Progenitor cell of endocrine pancreas (in vitro differentiated cells): ENCODE measurements around the gene RPLP2. TPM values are rescaled to one million over a fixed set of nuclear protein-coding genes. Genes with fewer than 3 reads are reported as not detected.

ENCODE experiments used
- DNase-seq: peaks from one replicate; pipeline ENCODE4 v3.0.0; 2021; ENCODE audit warnings: low spot score; ENCODE audit not compliant: unreplicated experiment
- H3K27ac Mint-ChIP-seq: 2 replicates; pipeline ENCODE4 v1.8.0; 2021; ENCODE audit warnings: mild to moderate bottlenecking, moderate library complexity, mixed read lengths
- H3K27me3 Mint-ChIP-seq: 2 replicates; pipeline ENCODE4 v1.8.0; 2021; ENCODE audit warnings: mixed read lengths
- H3K36me3 Mint-ChIP-seq: 2 replicates; pipeline ENCODE4 v1.8.0; 2022; ENCODE audit warnings: mixed read lengths; ENCODE audit not compliant: insufficient read depth
- H3K4me1 Mint-ChIP-seq: 2 replicates; pipeline ENCODE4 v1.8.0; 2021; ENCODE audit warnings: low read depth, mixed read lengths
- H3K4me3 Mint-ChIP-seq: 2 replicates; pipeline ENCODE4 v1.8.0; 2021; ENCODE audit warnings: low read depth, mild to moderate bottlenecking, moderate library complexity, mixed read lengths
- H3K9me3 Mint-ChIP-seq: 2 replicates; pipeline ENCODE4 v1.8.0; 2021; ENCODE audit warnings: low read depth, mixed read lengths
- CTCF ChIP-seq: fragments of 200-600 bp; sonication (generic); IDR thresholded peaks from one replicate; pipeline ENCODE4 v1.5.0; 2021; ENCODE audit warnings: antibody characterized with exemption, mild to moderate bottlenecking; ENCODE audit not compliant: unreplicated experiment
- total RNA-seq: library from RNA; stranded (reverse); gene quantifications from 2 replicates; pipeline ENCODE4 v1.2.1, GENCODE V29; 2021

The RPLP2 gene
- total RNA-seq, 1 donor from 2014 or later, result 1,463 TPM

GRCh38 chr11:853682-854448, 44.1 kb downstream of the RPLP2 start:
- Mint-ChIP-seq H3K4me1 (no peaks in the 10 kb centered on the region), H3K36me3 (no peaks in the 10 kb centered on the region), H3K27me3 (peaks cover 9% of the 10 kb centered on the region), H3K9me3 (no peaks in the 10 kb centered on the region), H3K4me3 (no peak overlapping the region), H3K27ac (no peak overlapping the region)
- DNase-seq, result no peak
- TF ChIP-seq CTCF, result no peak

- H3K27me3 Mint-ChIP-seq, result peaks cover 9% of the 10 kb centered on the region
- DNase-seq, result no peak
- no peaks in the 10 kb centered on the region for H3K4me1 Mint-ChIP-seq
- no peak overlapping the region for H3K4me3 Mint-ChIP-seq
- TF ChIP-seq CTCF, result no peak
- H3K27ac Mint-ChIP-seq, result no peak overlapping the region
- no peaks in the 10 kb centered on the region for H3K9me3 Mint-ChIP-seq
- H3K36me3 Mint-ChIP-seq, result no peaks in the 10 kb centered on the region
Observed at GRCh38 chr11:854601-855329, 45.0 kb downstream of the RPLP2 start.

- DNase-seq, result no peak
- H3K9me3 Mint-ChIP-seq, result no peaks in the 10 kb centered on the region
- H3K27me3 Mint-ChIP-seq, result peaks cover 9% of the 10 kb centered on the region
- no peak overlapping the region for H3K27ac Mint-ChIP-seq
- H3K4me1 Mint-ChIP-seq, result no peaks in the 10 kb centered on the region
- no peak for TF ChIP-seq CTCF
- H3K4me3 Mint-ChIP-seq, result no peak overlapping the region
- no peaks in the 10 kb centered on the region for H3K36me3 Mint-ChIP-seq
Observed at GRCh38 chr11:855330-855674, 45.5 kb downstream of the RPLP2 start.

GRCh38 chr11:855796-856195, 46.0 kb downstream of the RPLP2 start:
- TF ChIP-seq CTCF, result no peak
- no peaks in the 10 kb centered on the region for H3K36me3 Mint-ChIP-seq
- no peak for DNase-seq
- H3K9me3 Mint-ChIP-seq, result no peaks in the 10 kb centered on the region
- peaks cover 8% of the 10 kb centered on the region for H3K27me3 Mint-ChIP-seq
- H3K4me3 Mint-ChIP-seq, result no peak overlapping the region
- no peaks in the 10 kb centered on the region for H3K4me1 Mint-ChIP-seq
- no peak overlapping the region for H3K27ac Mint-ChIP-seq

- H3K27me3 Mint-ChIP-seq, result peaks cover 3% of the 10 kb centered on the region
- no peak overlapping the region for H3K4me3 Mint-ChIP-seq
- DNase-seq, result no peak
- no peaks in the 10 kb centered on the region for H3K36me3 Mint-ChIP-seq
- no peak overlapping the region for H3K27ac Mint-ChIP-seq
- no peak for TF ChIP-seq CTCF
- no peaks in the 10 kb centered on the region for H3K9me3 Mint-ChIP-seq
- no peaks in the 10 kb centered on the region for H3K4me1 Mint-ChIP-seq
Observed at GRCh38 chr11:856397-856796, 46.6 kb downstream of the RPLP2 start.
